Esophagus squamous epithelium (tissue), 5 donors: ENCODE data around the gene RAI14. TPM values are rescaled to one million over a fixed set of nuclear protein-coding genes. Genes with fewer than 3 reads are reported as not detected.

Experiments
- DNase-seq: peaks from one replicate; lab custom pipeline; 2025; lab: John Stamatoyannopoulos, UW
- H3K27ac ChIP-seq, 4 donors: fragments of 200-600 bp; sonication (generic); one replicate each; pipeline ENCODE4 v1.5.1; 2016 to 2019; ENCODE audit warnings: mild to moderate bottlenecking in 1 of 4
- H3K27me3 ChIP-seq, 4 donors: fragments of 200-600 bp; sonication (generic); 1 replicate in 3 of 4; 2 replicates in 1 of 4; pipeline versions ENCODE4 v1.5.1 to v1.6.0; 2017 to 2021; ENCODE audit warnings: antibody characterized with exemption in 1 of 4
- H3K36me3 ChIP-seq, 3 donors: fragments of 200-600 bp; sonication (generic); one replicate each; pipeline ENCODE4 v1.5.1; 2016 to 2019
- H3K4me1 ChIP-seq, 3 donors: fragments of 200-600 bp; sonication (generic); one replicate each; pipeline ENCODE4 v1.5.1; 2017 to 2019
- H3K4me3 ChIP-seq, 4 donors: fragments of 200-600 bp; sonication (generic); 1 replicate in 3 of 4; 2 replicates in 1 of 4; pipeline ENCODE4 v1.5.1; 2016 to 2019; ENCODE audit warnings: mild to moderate bottlenecking in 2 of 4, moderate library complexity in 1 of 4
- H3K9me3 ChIP-seq, 3 donors: fragments of 200-600 bp; sonication (generic); one replicate each; pipeline ENCODE4 v1.5.1; 2016 to 2019
- CTCF ChIP-seq, 6 experiments: fragments of 450-650 bp in 4 of 6; fragments of 200-600 bp in 2 of 6; sonication (generic) in 2 of 6; IDR thresholded peaks; one replicate each; pipeline ENCODE4 v1.5.1; 2016 to 2019; ENCODE audit warnings: antibody characterized with exemption in 6 of 6, mild to moderate bottlenecking in 4 of 6, moderate library complexity in 4 of 6
- POLR2A ChIP-seq, 4 donors: fragments of 450-650 bp; IDR thresholded peaks; one replicate each; pipeline ENCODE4 v1.6.1; 2017; ENCODE audit warnings: antibody characterized with exemption in 4 of 4, mild to moderate bottlenecking in 4 of 4, moderate library complexity in 3 of 4
- WGBS, 2 donors: methylation state at CpG; one replicate each; pipeline ENCODE4 v1.1.5; 2018; 5-methylcytosine and 5-hydroxymethylcytosine counted together
- intact Hi-C: fragments of 100-400 bp; cut with DNase I; formaldehyde crosslinking; loops from one replicate; pipeline ENCODE4 v1.15.0; 2022
- total RNA-seq, 4 donors: library from RNA; depleted of rRNA; stranded (reverse); fragments of >200 nt; gene quantifications; one replicate each; pipeline ENCODE4 v1.1.0, GENCODE V29; 2016
- donor health status: DM: yes; HTN: yes; CAD: no.

The RAI14 gene
- total RNA-seq, 4 donors from 2014 or later, result 5.2 to 18.7 (median 9.0) TPM

GRCh38 chr5:34870382-34870781 is 214.3 kb downstream of the RAI14 start:
- 80 to 94% methylated on average over 2 of the region's 2 CpGs for WGBS, 2 donors
- Histone ChIP-seq H3K27me3 (no peaks in the 10 kb centered on the region), H3K9me3 (no peaks in the 10 kb centered on the region), H3K36me3 (no peaks in the 10 kb centered on the region), H3K27ac (no peak overlapping the region), H3K4me1 (no peaks in the 10 kb centered on the region), H3K4me3 (no peak overlapping the region)
- intact Hi-C loops, result no loop called here
- TF ChIP-seq CTCF (IDR thresholded peaks at IDR 0.05) (no peak), POLR2A (IDR thresholded peaks at IDR 0.05) (no peak)
- no peak for DNase-seq

GRCh38 chr5:34876275-34876674 is 220.1 kb downstream of the RAI14 start:
- no peak for TF ChIP-seq POLR2A (IDR thresholded peaks at IDR 0.05)
- no peak for TF ChIP-seq CTCF (IDR thresholded peaks at IDR 0.05)
- Histone ChIP-seq H3K27me3 (no peaks in the 10 kb centered on the region), H3K4me3 (no peak overlapping the region), H3K36me3 (no peaks in the 10 kb centered on the region), H3K4me1 (no peaks in the 10 kb centered on the region), H3K9me3 (no peaks in the 10 kb centered on the region), H3K27ac (no peak overlapping the region)
- intact Hi-C loops, result no loop called here
- DNase-seq, result no peak

- H3K27ac ChIP-seq, result no peak overlapping the region
- no peak for DNase-seq
- no peaks in the 10 kb centered on the region for H3K36me3 ChIP-seq
- intact Hi-C loops, result no loop called here
- no peaks in the 10 kb centered on the region for H3K27me3 ChIP-seq
- TF ChIP-seq POLR2A (IDR thresholded peaks at IDR 0.05) (no peak), CTCF (IDR thresholded peaks at IDR 0.05) (no peak)
- no peak overlapping the region for H3K4me3 ChIP-seq
- H3K4me1 ChIP-seq, result peaks cover 0 to 4% (median 0%) of the 10 kb centered on the region in 3 donors
- H3K9me3 ChIP-seq, result no peaks in the 10 kb centered on the region
These were observed 225.1 kb downstream of the RAI14 start for GRCh38 chr5:34881246-34881645.

Other genes with a start within 250 kb of the RAI14 start
- gene TTC23L, start 182.8 kb downstream of the RAI14 start, total RNA-seq, result under 1 TPM in 2 of 4 donors, not detected in 2; 0.09 to 0.19 TPM